ENCODE results near the gene TNS1. TPM values are rescaled to one million over a fixed set of nuclear protein-coding genes. Genes with fewer than 3 reads are reported as not detected.
A peak's percentile ranks its signal among the peaks of the same experiment; 100 is the strongest.

TNS1 gene
- total and polyA plus RNA-seq, 7 donors = 73.4 to 742 (median 276) TPM

- Histone ChIP-seq H3K4me3 (no peak overlapping the region), H3K27me3 (ENCODE audit: insufficient read depth in 3 of 3, low read length in 2 of 3) (no peaks in the 10 kb centered on the region), H3K27ac (peak overlapping the region; percentile 16), H3K4me1 (peaks cover 11% of the 10 kb centered on the region), H3K9me3 (no peaks in the 10 kb centered on the region), H3K36me3 (ENCODE audit: insufficient read depth in 1 of 2, low read depth in 1 of 2) (peaks cover 0 to 97% of the 10 kb centered on the region in 2 donors)
- DNase-seq (no peak), ATAC-seq (no peak)
- TF ChIP-seq, protein P1, sequence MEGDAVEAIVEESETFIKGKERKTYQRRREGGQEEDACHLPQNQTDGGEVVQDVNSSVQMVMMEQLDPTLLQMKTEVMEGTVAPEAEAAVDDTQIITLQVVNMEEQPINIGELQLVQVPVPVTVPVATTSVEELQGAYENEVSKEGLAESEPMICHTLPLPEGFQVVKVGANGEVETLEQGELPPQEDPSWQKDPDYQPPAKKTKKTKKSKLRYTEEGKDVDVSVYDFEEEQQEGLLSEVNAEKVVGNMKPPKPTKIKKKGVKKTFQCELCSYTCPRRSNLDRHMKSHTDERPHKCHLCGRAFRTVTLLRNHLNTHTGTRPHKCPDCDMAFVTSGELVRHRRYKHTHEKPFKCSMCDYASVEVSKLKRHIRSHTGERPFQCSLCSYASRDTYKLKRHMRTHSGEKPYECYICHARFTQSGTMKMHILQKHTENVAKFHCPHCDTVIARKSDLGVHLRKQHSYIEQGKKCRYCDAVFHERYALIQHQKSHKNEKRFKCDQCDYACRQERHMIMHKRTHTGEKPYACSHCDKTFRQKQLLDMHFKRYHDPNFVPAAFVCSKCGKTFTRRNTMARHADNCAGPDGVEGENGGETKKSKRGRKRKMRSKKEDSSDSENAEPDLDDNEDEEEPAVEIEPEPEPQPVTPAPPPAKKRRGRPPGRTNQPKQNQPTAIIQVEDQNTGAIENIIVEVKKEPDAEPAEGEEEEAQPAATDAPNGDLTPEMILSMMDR (IDR thresholded peaks at IDR 0.05) = no peak
- WGBS, 3 donors = 62 to 82% (median 76%) methylated on average over 4 of the region's 4 CpGs
- intact Hi-C loops (cut with DNase I) = no loop called here
Measured at GRCh38 chr2:217876253-217876570, 126.6 kb downstream of the TNS1 start.

- Histone ChIP-seq H3K27me3 (ENCODE audit: insufficient read depth in 3 of 3, low read length in 2 of 3) (no peaks in the 10 kb centered on the region), H3K9me3 (no peaks in the 10 kb centered on the region), H3K4me1 (peaks cover 14% of the 10 kb centered on the region), H3K27ac (peak overlapping the region; percentile 16), H3K36me3 (ENCODE audit: insufficient read depth in 1 of 2, low read depth in 1 of 2) (peaks cover 0 to 97% of the 10 kb centered on the region in 2 donors), H3K4me3 (no peak overlapping the region)
- TF ChIP-seq, protein P1 (IDR thresholded peaks at IDR 0.05) = no peak
- no peak for DNase-seq
- 81 to 93% (median 90%) methylated on average over 4 of the region's 4 CpGs for WGBS, 3 donors
- intact Hi-C loops (cut with DNase I) = no loop called here
- no peak for ATAC-seq
Measured at GRCh38 chr2:217875556-217876252, 127.1 kb downstream of the TNS1 start.

GRCh38 chr2:217875138-217875537 lies 127.7 kb downstream of the TNS1 start:
- peaks cover 0 to 97% of the 10 kb centered on the region in 2 donors for H3K36me3 ChIP-seq (ENCODE audit: insufficient read depth in 1 of 2, low read depth in 1 of 2)
- H3K27me3 ChIP-seq (ENCODE audit: insufficient read depth in 3 of 3, low read length in 2 of 3) = no peaks in the 10 kb centered on the region
- DNase-seq (no peak), ATAC-seq (no peak)
- intact Hi-C loops (cut with DNase I) = no loop called here
- H3K27ac ChIP-seq = no peak overlapping the region
- H3K4me1 ChIP-seq = peaks cover 19% of the 10 kb centered on the region
- TF ChIP-seq, protein P1 (IDR thresholded peaks at IDR 0.05) = no peak
- no peak overlapping the region for H3K4me3 ChIP-seq
- 93 to 97% (median 97%) methylated on average over 1 of the region's 1 CpG for WGBS, 3 donors
- H3K9me3 ChIP-seq = no peaks in the 10 kb centered on the region

DNA sequence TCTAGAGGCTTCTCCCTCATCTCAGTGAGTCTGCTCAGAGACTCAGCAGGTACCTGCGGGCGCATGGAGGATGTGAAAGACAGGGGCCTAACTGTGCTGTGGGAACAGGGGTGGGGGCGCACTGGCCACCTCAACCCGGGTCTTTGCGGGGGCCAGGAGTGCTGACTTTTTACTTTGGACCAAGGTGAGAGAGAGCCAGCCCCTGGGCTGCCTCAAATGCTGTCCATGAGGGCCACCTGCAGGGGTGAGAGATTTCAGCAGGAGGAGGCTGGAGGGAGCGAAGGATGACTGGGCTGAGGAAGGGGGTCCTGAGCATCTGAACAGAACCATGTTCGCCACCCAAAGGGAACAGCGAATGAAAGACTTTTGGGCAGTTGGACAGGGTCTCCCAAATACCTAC lies 129.4 kb downstream of the TNS1 start:
- TF ChIP-seq, protein P1 (IDR thresholded peaks at IDR 0.05) = no peak
- Histone ChIP-seq H3K36me3 (ENCODE audit: insufficient read depth in 1 of 2, low read depth in 1 of 2) (peaks cover 0 to 88% of the 10 kb centered on the region in 2 donors), H3K27ac (no peak overlapping the region)

More for the DNA sequence above, 129.4 kb downstream of the TNS1 start:
- Histone ChIP-seq H3K4me3 (no peak overlapping the region), H3K9me3 (no peaks in the 10 kb centered on the region), H3K27me3 (ENCODE audit: insufficient read depth in 3 of 3, low read length in 2 of 3) (no peaks in the 10 kb centered on the region), H3K4me1 (peaks cover 37% of the 10 kb centered on the region)
- DNase-seq (no peak), ATAC-seq (no peak)
- 91 to 95% (median 94%) methylated on average over 8 of the region's 8 CpGs for WGBS, 3 donors
- intact Hi-C loops (cut with DNase I) = loop anchor here in 1 of 2 donors (5.0 kb wide), 1 partner anchor 81 kb away; no protein-coding TSS in a partner anchor
